GM12878 (cell line): ENCODE results near the gene FSTL4. TPM values are rescaled to one million over a fixed set of nuclear protein-coding genes. Genes with fewer than 3 reads are reported as not detected.

Experiments
- ATAC-seq: fragments of 200-7000 bp; cut with Tn5 transposase; 3 replicates; pipeline ENCODE4 v1.9.1; 2020; ENCODE audit warnings: mild to moderate bottlenecking, moderate library complexity
- BruUV-seq: library from RNA; stranded (reverse); fragments of 400-500 nt; replicated peaks from 2 replicates; lab custom pipeline; 2021; lab: Mats Ljungman, UMichigan
- CTCF ChIA-PET: fragments of 300-600 bp; sonication (Branson Sonifier 250); formaldehyde crosslinking; extraction: SDS; loops from one replicate; lab custom pipeline; 2021; ENCODE audit warnings: inconsistent platforms; lab: Yijun Ruan, JAX
- POLR2A ChIA-PET: fragments of 350-600 bp; formaldehyde crosslinking; extraction: SDS; loops from one replicate; lab custom pipeline; 2021; ENCODE audit warnings: inconsistent platforms; lab: Charles Lee
- RAD21 ChIA-PET: fragments of 300-600 bp; sonication (Branson Sonifier 250); formaldehyde crosslinking; loops from one replicate; lab custom pipeline; 2023; ENCODE audit warnings: antibody characterized with exemption; ENCODE audit not compliant: unreplicated experiment; lab: Charles Lee
- SMC1A ChIA-PET: fragments of 300-600 bp; sonication (Branson Sonifier 250); formaldehyde crosslinking; loops from one replicate; lab custom pipeline; 2023; ENCODE audit not compliant: unreplicated experiment, uncharacterized antibody; lab: Charles Lee
- DNase-seq: peaks from one replicate; pipeline ENCODE4 v3.0.0-alpha.2; 2011; ENCODE audit warnings: low read depth, low spot score
- FAIRE-seq: peaks from 3 replicates; lab custom pipeline; 2011; peaks lifted over from hg19 to GRCh38; lab: Jason Lieb, UNC
- H2AFZ ChIP-seq: 2 replicates; pipeline ENCODE4 v1.6.0; 2011; ENCODE audit warnings: low read depth, low read length, control low read depth; ENCODE audit not compliant: control insufficient read depth
- H3K27ac ChIP-seq: 2 replicates; pipeline ENCODE4 v1.5.1; 2011; ENCODE audit warnings: control low read depth; ENCODE audit not compliant: control insufficient read depth, insufficient read depth
- H3K27me3 ChIP-seq, 2 experiments: replicated peaks in 1 of 2; 2 replicates each; pipeline versions ENCODE4 v1.6.0 to v1.6.1; 2011; ENCODE audit warnings: low read length in 1 of 2; ENCODE audit not compliant: control insufficient read depth in 2 of 2, insufficient read depth in 2 of 2
- H3K36me3 ChIP-seq, 2 experiments: 2 replicates each; pipeline ENCODE4 v1.5.1; 2011; ENCODE audit warnings: low read length in 1 of 2; ENCODE audit not compliant: control insufficient read depth in 2 of 2, insufficient read depth in 2 of 2
- H3K4me1 ChIP-seq: 2 replicates; pipeline ENCODE4 v1.6.1; 2011; ENCODE audit warnings: mild to moderate bottlenecking, low read length, moderate library complexity, mixed read lengths; ENCODE audit not compliant: control insufficient read depth, insufficient read depth
- H3K4me2 ChIP-seq: 2 replicates; pipeline ENCODE4 v1.6.0; 2011; ENCODE audit warnings: control low read depth; ENCODE audit not compliant: control insufficient read depth, insufficient read depth
- H3K4me3 ChIP-seq: fragments of 200-600 bp; sonication (generic); 2 replicates; pipeline ENCODE4 v1.5.1; 2016
- H3K79me2 ChIP-seq: 2 replicates; pipeline ENCODE4 v1.6.0; 2011; ENCODE audit warnings: low read length; ENCODE audit not compliant: control insufficient read depth, insufficient read depth
- H3K9ac ChIP-seq: 2 replicates; pipeline ENCODE4 v1.8.0; 2011; ENCODE audit warnings: low read length, control low read depth, mixed read lengths; ENCODE audit not compliant: control insufficient read depth, insufficient read depth
- H3K9me3 ChIP-seq: replicated peaks from 3 replicates; pipeline ENCODE4 v1.5.1; 2011; ENCODE audit warnings: mild to moderate bottlenecking, low read length; ENCODE audit not compliant: control insufficient read depth, insufficient read depth
- H4K20me1 ChIP-seq: 2 replicates; pipeline ENCODE4 v1.6.0; 2011; ENCODE audit not compliant: control insufficient read depth, insufficient read depth
- BHLHE40 ChIP-seq, 2 experiments: fragments of 450-650 bp in 1 of 2; IDR thresholded peaks; 2 replicates each; pipeline ENCODE4 v1.6.1; 2011 to 2017; ENCODE audit warnings: low read depth in 2 of 2, borderline replicate concordance in 1 of 2, improper control_type of control experiment in 1 of 2, low read length in 1 of 2, mild to moderate bottlenecking in 1 of 2
- DPF2 ChIP-seq: fragments of 450-650 bp; IDR thresholded peaks from 2 replicates; pipeline ENCODE4 v1.6.1; 2017; ENCODE audit warnings: mild to moderate bottlenecking
- ETV6 ChIP-seq, 2 experiments: fragments of 450-650 bp in 1 of 2; IDR thresholded peaks in 1 of 2; conservative IDR thresholded peaks in 1 of 2; 2 replicates each; pipeline ENCODE4 v1.6.1; 2014; ENCODE audit warnings: antibody characterized with exemption in 1 of 2, borderline replicate concordance in 1 of 2, low read depth in 1 of 2, mild to moderate bottlenecking in 1 of 2, moderate library complexity in 1 of 2
- HDAC6 ChIP-seq: fragments of 200-600 bp; sonication (generic); IDR thresholded peaks from one replicate; pipeline ENCODE4 v1.8.0; 2017; ENCODE audit warnings: antibody characterized with exemption; ENCODE audit not compliant: unreplicated experiment
- IRF5 ChIP-seq: fragments of 450-650 bp; IDR thresholded peaks from 2 replicates; pipeline ENCODE4 v1.6.1; 2017; ENCODE audit warnings: borderline replicate concordance
- MXI1 ChIP-seq: fragments of 150-350 bp; IDR thresholded peaks from 2 replicates; pipeline ENCODE4 v1.6.1; 2011; ENCODE audit warnings: low read depth, mild to moderate bottlenecking, inconsistent platforms, low read length, improper control_type of control experiment
- NFYB ChIP-seq: IDR thresholded peaks from 2 replicates; pipeline ENCODE4 v1.6.1; 2011; ENCODE audit warnings: low read depth, mild to moderate bottlenecking, low read length, improper control_type of control experiment, moderate library complexity; ENCODE audit not compliant: insufficient read depth
- NR2C2 ChIP-seq: IDR thresholded peaks from 2 replicates; pipeline ENCODE4 v1.6.1; 2011; ENCODE audit warnings: borderline replicate concordance, low read depth; ENCODE audit not compliant: control insufficient read depth, insufficient read length
- PAX5 ChIP-seq: IDR thresholded peaks from 2 replicates; pipeline ENCODE4 v1.6.1; 2011; ENCODE audit warnings: low read depth, low read length, borderline replicate concordance
- REST ChIP-seq: IDR thresholded peaks from 2 replicates; pipeline ENCODE4 v1.6.1; 2012; ENCODE audit warnings: mild to moderate bottlenecking, low read depth, low read length
- TCF7 ChIP-seq: IDR thresholded peaks from 2 replicates; pipeline ENCODE4 v1.6.1; 2014; ENCODE audit warnings: antibody characterized with exemption, borderline replicate concordance
- ZBTB11 ChIP-seq: fragments of 450-650 bp; formaldehyde crosslinking; IDR thresholded peaks from 2 replicates; pipeline ENCODE4 v1.5.0; 2022; ENCODE audit warnings: mild to moderate bottlenecking, missing genetic modification characterization
- ZZZ3 ChIP-seq: IDR thresholded peaks from 2 replicates; pipeline ENCODE4 v1.6.1; 2011; ENCODE audit warnings: low read depth; ENCODE audit not compliant: control insufficient read depth, insufficient read length
- WGBS: methylation state at CpG from one replicate; pipeline ENCODE4 v1.1.6; 2016; ENCODE audit warnings: low lambda C conversion rate; ENCODE audit not compliant: insufficient replicate concordance, insufficient coverage; ENCODE audit errors: missing lambda C conversion rate; 5-methylcytosine and 5-hydroxymethylcytosine counted together
- in situ Hi-C: fragments of 300-500 bp; cut with MboI; formaldehyde crosslinking; loops from 9 replicates; pipeline ENCODE4 v1.14.3; 2018; ENCODE audit warnings: mixed read lengths
- intact Hi-C: fragments of 100-400 bp; cut with micrococcal nuclease; formaldehyde crosslinking; loops from one replicate; pipeline ENCODE4 v1.14.2; 2022; ENCODE audit not compliant: unreplicated experiment
- polyA plus RNA-seq, 11 experiments: library from polyadenylated mRNA; depleted of rRNA in 4 of 11; unstranded in 6 of 11; stranded (reverse) in 5 of 11; fragments of >200 nt; fragmentation: Nextera tagmentation in 4 of 11; fragmentation: Illumina TruSeq in 1 of 11; extraction: Ambion mirVana in 4 of 11; extraction: Trizol in 1 of 11; gene quantifications; 1 replicate in 1 of 11; 2 replicates in 10 of 11; pipeline versions ENCODE4 v1.2.1 to v1.2.3, GENCODE V29; 2011 to 2016; ENCODE audit warnings: inconsistent platforms in 2 of 11, missing spikeins in 2 of 11, low read depth in 1 of 11
- total RNA-seq, 4 experiments: library from RNA; depleted of rRNA in 3 of 4; stranded (reverse); fragments of >200 nt in 3 of 4; fragmentation: Illumina TruSeq in 1 of 4; extraction: Trizol in 1 of 4; gene quantifications; 2 replicates each; pipeline versions ENCODE4 v1.2.1 to v1.2.3, GENCODE V29; 2013 to 2021

The FSTL4 gene
- total and polyA plus RNA-seq, 10 of the 15 experiments (the other 5 are each of a cell fraction or from before 2014, with no cell fraction given) = 0.01 to 0.79 (median 0.21) TPM; not detected in 6

GRCh38 chr5:133240425-133241091 lies 371.8 kb downstream of the FSTL4 start:
- Histone ChIP-seq H3K9ac (no peak overlapping the region), H3K36me3 (no peaks in the 10 kb centered on the region), H2AFZ (peak overlapping the region; percentile 55; the same call in 1 of the 2 replicates), H3K79me2 (no peaks in the 10 kb centered on the region), H4K20me1 (no peaks in the 10 kb centered on the region), H3K9me3 (no peaks in the 10 kb centered on the region; the same call in 2 of the 3 replicates), H3K4me1 (peaks cover 44% of the 10 kb centered on the region), H3K4me2 (peak overlapping the region; percentile 44; the same call in 1 of the 2 replicates), H3K4me3 (no peak overlapping the region), H3K27me3 (no peaks in the 10 kb centered on the region), H3K27ac (peak overlapping the region; percentile 58)
- BruUV-seq = TSS peak; percentile 71
- peak; percentile 76 for DNase-seq
- in situ Hi-C loops (no loop called here), intact Hi-C loops (no loop called here)
- SMC1A ChIA-PET = interaction anchor here (0.7 to 1.8 kb wide), 7 partner anchors 9 to 129 kb away, joined by 3 to 8 read pairs (median 3); no protein-coding TSS in a partner anchor
- WGBS = 7% methylated on average over 9 of the region's 9 CpGs
- ATAC-seq = peak; percentile 83
- RAD21 ChIA-PET = interaction anchor here (0.6 to 1.8 kb wide), 11 partner anchors 11 to 729 kb away, joined by 3 to 7 read pairs (median 4); no protein-coding TSS in a partner anchor
- CTCF ChIA-PET = interaction anchor here (0.6 to 3.1 kb wide), 6 partner anchors 10 to 423 kb away, joined by 3 to 9 read pairs (median 4); no protein-coding TSS in a partner anchor
- POLR2A ChIA-PET = interaction anchor here (0.6 to 1.9 kb wide), 9 partner anchors 9 to 278 kb away, joined by 3 to 10 read pairs (median 3); partner anchors contain the start of gene HSPA4
- FAIRE-seq = no peak
- TF ChIP-seq PAX5 (peak; percentile 69; the same call in 1 of the 2 replicates), BHLHE40 (IDR thresholded peaks at IDR 0.05; ENCODE audit: borderline replicate concordance in 1 of 2, low read depth in 2 of 2, low read length in 1 of 2) (peak; percentile 78 to 85), ZZZ3 (no peak), NR2C2 (no peak), DPF2 (peak; percentile 83), ETV6 (conservative IDR thresholded peaks at IDR 0.05 in 1 of 2, IDR thresholded peaks at IDR 0.05 in 1 of 2; ENCODE audit: borderline replicate concordance in 1 of 2, low read depth in 1 of 2) (no peak), NFYB (no peak), MXI1 (peak; percentile 68; the same call in 1 of the 2 replicates), HDAC6 (no peak), TCF7 (0 out of 2 replicates have a peak, but pooled peaks have one; percentile 21), IRF5 (peak; percentile 12; the same call in 1 of the 2 replicates), REST (no peak), ZBTB11 (CRISPR knock-in tag) (no peak)
